Measurements from ENCODE around the gene CALD1. TPM values are rescaled to one million over a fixed set of nuclear protein-coding genes. Genes with fewer than 3 reads are reported as not detected.

CALD1 gene
- total RNA-seq, 2 experiments from 2014 or later: 2.1 to 2.2 TPM

DNA sequence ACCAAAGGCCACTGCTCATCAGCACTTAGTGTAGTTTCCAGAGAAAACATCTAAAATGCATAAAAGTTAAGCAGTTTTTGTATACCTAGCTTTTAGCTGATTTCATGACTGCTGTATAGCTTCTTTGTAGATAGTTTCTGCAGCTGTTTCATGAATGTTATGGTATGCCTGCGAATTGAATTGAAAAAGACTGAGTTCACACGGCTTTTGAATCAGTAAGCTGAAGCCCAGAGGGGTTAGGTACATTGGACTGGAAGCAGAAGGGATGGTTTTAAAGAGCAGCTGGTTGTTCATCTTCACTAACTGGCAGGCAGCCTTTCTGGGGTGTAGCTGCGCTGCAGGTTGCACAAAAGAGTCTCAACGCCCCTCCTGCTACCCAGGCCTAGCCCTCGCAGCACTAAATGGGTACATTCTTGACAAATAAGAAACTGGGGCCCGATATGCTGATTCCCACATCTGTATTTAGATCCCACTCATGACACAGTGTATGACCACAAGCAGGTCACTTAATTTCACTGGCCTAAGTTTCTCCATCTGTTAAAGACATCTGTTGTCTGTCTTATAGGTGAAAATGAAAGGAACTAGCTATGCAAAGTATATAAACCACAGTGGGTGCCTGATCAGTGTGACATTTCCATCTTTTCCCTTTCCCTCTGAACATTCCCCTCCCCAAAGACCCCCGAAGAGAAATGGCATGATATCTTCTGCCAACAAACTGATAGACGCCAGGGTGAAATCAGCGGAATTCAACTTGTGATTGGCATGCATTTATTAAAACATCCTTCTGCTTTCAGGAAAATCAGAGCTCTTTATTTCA lies 120.9 kb downstream of the CALD1 start:
- DNase-seq: no peak
- Mint-ChIP-seq H3K27ac (no peak overlapping the region), H3K4me3 (no peak overlapping the region), H3K27me3 (no peaks in the 10 kb centered on the region), H3K9me3 (peaks cover 13% of the 10 kb centered on the region), H3K4me1 (ENCODE audit: low read depth) (no peaks in the 10 kb centered on the region), H3K36me3 (ENCODE audit: low read depth) (no peaks in the 10 kb centered on the region)
- TF ChIP-seq, protein P1, sequence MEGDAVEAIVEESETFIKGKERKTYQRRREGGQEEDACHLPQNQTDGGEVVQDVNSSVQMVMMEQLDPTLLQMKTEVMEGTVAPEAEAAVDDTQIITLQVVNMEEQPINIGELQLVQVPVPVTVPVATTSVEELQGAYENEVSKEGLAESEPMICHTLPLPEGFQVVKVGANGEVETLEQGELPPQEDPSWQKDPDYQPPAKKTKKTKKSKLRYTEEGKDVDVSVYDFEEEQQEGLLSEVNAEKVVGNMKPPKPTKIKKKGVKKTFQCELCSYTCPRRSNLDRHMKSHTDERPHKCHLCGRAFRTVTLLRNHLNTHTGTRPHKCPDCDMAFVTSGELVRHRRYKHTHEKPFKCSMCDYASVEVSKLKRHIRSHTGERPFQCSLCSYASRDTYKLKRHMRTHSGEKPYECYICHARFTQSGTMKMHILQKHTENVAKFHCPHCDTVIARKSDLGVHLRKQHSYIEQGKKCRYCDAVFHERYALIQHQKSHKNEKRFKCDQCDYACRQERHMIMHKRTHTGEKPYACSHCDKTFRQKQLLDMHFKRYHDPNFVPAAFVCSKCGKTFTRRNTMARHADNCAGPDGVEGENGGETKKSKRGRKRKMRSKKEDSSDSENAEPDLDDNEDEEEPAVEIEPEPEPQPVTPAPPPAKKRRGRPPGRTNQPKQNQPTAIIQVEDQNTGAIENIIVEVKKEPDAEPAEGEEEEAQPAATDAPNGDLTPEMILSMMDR (IDR thresholded peaks at IDR 0.05): no peak
- ChIA-PET POLR2A (interaction anchor here (0.5 kb wide), 1 partner anchor 37 kb away, joined by 3 read pairs; no protein-coding TSS in a partner anchor), CTCF (interaction anchor here (1.1 to 1.2 kb wide), 2 partner anchors 10 to 33 kb away, joined by 3 to 4 read pairs; no protein-coding TSS in a partner anchor)
- no peak for ATAC-seq
- intact Hi-C loops (cut with micrococcal nuclease): no loop called here

DNA sequence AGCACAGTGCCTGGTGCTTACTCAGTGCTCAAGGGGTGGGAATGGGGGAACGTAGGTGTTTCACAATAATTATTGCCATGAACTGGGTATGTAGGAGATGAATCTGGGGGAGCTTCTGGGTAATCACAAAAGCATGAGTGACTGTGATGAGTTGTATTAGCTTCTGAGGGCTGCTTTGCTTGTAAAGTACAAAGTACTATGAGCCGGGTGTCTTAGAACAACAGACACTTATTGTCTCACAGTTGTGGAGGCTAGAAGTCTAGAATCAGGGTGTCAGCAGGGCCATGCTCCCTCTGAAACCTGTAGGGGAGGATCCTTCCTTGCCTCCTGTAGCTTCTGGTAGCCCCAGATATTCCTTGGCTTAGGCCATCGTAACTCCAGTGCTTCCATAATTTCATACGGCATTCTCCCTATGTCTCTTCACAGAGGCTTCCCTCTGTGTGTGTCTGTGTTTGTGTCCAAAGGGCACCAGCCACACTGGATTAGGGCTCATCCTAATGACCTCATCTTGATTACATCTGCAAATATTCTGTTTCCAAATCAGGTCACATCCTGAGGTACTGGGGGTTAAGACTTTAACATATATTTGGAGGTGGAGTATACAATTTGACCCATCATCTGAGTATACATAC lies 122.1 kb downstream of the CALD1 start:
- POLR2A ChIA-PET: interaction anchor here (0.5 kb wide), 1 partner anchor 38 kb away, joined by 3 read pairs; no protein-coding TSS in a partner anchor

DNA sequence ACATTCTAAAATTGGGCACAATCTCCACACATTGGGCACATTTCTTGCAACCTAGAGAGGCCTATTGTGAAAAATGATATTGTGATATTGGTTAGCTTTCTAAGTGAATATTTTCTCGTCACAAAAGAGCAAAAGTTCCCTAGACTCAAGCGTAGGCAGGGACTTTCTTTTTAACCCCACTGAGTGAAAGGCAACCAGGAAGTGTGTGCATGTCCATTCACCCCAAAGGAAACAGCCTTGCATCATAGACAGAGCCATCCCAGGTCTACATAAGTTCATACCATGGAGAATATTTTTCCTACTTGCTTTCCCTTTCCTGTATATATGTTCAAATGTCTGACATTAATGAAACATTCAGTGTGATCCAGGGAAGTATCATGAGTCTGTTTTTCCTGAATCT lies 122.6 kb downstream of the CALD1 start:
- ChIA-PET CTCF (no interaction called here), POLR2A (no interaction called here)
- H3K27ac Mint-ChIP-seq: no peak overlapping the region
- H3K36me3 Mint-ChIP-seq (ENCODE audit: low read depth): no peaks in the 10 kb centered on the region
- TF ChIP-seq, protein P1 (IDR thresholded peaks at IDR 0.05): no peak
- intact Hi-C loops (cut with micrococcal nuclease): no loop called here
- ATAC-seq (no peak), DNase-seq (no peak)
- H3K4me1 Mint-ChIP-seq (ENCODE audit: low read depth): no peaks in the 10 kb centered on the region
- H3K9me3 Mint-ChIP-seq: peaks cover 1% of the 10 kb centered on the region
- H3K4me3 Mint-ChIP-seq: no peak overlapping the region
- no peaks in the 10 kb centered on the region for H3K27me3 Mint-ChIP-seq

More for the DNA sequence above, 122.1 kb downstream of the CALD1 start:
- peaks cover 3% of the 10 kb centered on the region for H3K9me3 Mint-ChIP-seq
- CTCF ChIA-PET: interaction anchor here (1.1 to 1.2 kb wide), 2 partner anchors 11 to 32 kb away, joined by 3 to 4 read pairs; no protein-coding TSS in a partner anchor
- H3K27me3 Mint-ChIP-seq: no peaks in the 10 kb centered on the region
- no peak for DNase-seq
- H3K27ac Mint-ChIP-seq: no peak overlapping the region
- no peaks in the 10 kb centered on the region for H3K4me1 Mint-ChIP-seq (ENCODE audit: low read depth)
- no peak overlapping the region for H3K4me3 Mint-ChIP-seq
- intact Hi-C loops (cut with micrococcal nuclease): no loop called here
- no peak for ATAC-seq
- no peaks in the 10 kb centered on the region for H3K36me3 Mint-ChIP-seq (ENCODE audit: low read depth)
- TF ChIP-seq, protein P1 (IDR thresholded peaks at IDR 0.05): no peak

DNA sequence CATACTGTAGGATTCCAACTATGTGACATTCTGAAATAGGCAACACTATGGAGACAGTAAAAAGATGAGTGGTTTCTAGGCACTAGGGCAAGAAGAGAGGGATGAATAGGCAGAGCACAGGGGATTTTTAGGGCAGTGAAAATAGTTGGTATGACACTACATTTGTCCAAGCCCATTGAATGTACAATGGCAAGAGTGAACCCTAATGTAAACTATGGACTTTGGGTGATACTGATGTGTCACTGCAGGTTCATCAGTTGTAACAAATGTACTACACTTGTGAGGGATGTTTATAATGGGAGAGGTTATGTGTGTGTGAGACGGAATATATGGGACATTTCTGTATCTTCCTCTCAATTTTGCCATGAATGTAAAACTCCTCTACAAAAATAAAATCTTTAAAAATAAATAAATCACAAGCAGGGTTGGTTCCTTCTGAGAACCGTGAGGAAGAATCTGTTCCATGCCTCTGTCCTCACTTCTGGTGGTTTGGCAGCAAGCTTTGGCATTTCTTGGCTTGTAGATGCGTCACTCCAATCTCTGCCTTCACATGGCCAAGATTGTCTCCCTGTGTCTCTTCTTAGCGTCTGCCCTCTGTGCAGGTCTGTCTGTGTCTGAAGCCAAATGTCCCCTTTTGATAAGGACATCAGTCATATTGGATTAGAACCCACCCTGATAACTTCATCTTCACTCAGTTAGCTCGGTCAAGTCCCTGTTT lies 123.8 kb downstream of the CALD1 start:
- Mint-ChIP-seq H3K36me3 (ENCODE audit: low read depth) (no peaks in the 10 kb centered on the region), H3K27ac (no peak overlapping the region), H3K4me1 (ENCODE audit: low read depth) (no peaks in the 10 kb centered on the region), H3K27me3 (no peaks in the 10 kb centered on the region), H3K4me3 (no peak overlapping the region), H3K9me3 (no peaks in the 10 kb centered on the region)
- intact Hi-C loops (cut with micrococcal nuclease): no loop called here
- TF ChIP-seq, protein P1 (IDR thresholded peaks at IDR 0.05): no peak
- CTCF ChIA-PET: no interaction called here
- DNase-seq: no peak
- ATAC-seq: no peak
- POLR2A ChIA-PET: no interaction called here
